ENCODE data around the gene B3GNT2. TPM values are rescaled to one million over a fixed set of nuclear protein-coding genes. Genes with fewer than 3 reads are reported as not detected.
"Not testable (repeated sequence)": the region's sequence is repeated elsewhere in the genome, so short reads cannot be mapped to it uniquely, and the experiment has no call there.

Gene B3GNT2
- total RNA-seq, 1 experiment from 2014 or later = 15.8 TPM

DNA sequence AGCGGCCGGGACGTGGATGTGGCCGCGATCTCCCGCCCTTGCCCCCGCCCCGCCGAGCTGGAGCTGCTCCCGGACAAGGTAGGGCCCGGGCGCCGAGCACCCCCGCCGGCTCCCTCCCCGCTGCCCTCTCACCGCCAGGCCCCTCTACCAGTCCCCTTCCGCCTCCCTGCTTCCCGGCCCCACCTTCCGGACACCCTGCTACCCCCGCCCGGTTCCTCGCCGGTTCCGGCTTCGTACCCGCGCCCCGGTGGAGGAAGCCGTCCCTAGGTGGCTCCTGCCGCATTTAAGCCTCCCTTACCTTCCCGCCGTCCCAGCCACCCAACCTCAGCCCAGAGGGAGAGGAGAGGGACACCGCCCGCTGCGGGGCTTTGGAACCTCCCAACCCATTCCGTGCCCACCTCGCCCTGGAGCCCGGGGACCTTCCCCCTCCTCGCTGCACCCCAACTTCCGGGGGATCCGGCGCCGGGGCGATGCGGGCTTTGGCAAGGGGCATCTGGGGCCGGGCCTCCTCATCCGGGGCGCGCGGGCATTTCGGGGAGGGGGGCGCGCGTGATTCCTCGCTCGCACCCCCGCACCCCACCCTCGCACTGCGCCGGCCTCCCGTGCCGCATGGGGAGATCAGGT is 475 bp downstream of the B3GNT2 start:
- DNase-seq = peak in 1 of 2 experiments; percentile 64
- Histone ChIP-seq H3K36me3 (no peaks in the 10 kb centered on the region), H3K27ac (peak overlapping the region; percentile 31; the same call in 1 of the 2 replicates), H3K9me3 (replicated peaks) (no peaks in the 10 kb centered on the region), H3K4me3 (peak overlapping the region; percentile 99), H3K27me3 (no peaks in the 10 kb centered on the region), H3K4me1 (no peaks in the 10 kb centered on the region)

DNA sequence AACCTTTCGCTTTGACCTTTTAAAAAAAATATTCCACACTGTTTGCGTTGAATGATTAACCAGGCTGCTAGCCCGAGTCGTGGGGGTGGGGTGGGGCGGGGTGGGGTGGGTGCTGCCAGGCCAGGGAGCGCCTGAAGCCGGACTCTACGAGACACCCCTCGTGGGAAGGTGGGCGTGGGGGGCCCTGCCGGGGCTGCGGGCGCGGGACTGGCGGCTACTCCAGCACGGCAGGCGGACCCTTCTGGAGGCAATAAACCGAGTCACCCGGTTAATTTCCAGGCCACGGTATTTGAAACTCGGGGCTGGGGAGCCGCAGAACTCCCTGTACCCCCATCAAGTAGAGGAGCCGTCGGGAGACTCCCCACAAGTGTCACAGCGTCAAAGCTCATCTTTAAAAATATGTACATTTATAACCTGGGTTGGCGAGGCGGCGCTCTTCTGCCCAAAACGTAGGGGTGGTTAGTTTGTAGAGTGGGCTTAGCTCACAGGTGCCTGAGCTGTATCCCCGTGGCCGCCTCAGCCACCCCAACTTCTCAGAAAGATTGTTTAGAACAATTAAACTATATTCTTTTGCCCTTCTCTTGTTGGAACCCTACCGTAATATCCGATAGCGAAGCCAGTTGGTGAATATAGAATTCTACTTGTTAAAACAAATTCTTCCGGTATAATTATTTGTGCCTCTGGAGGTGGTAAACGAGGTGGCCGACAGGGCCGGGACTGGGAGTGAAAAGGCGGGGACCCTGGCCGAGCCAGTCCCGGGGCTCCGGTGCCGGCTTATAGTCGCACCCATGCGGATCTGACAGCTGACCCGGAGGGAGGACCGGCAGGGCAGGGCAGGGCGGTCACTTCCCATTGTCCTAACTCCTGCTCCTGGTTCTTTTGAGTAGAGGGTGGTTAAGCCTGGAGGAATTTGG is 1.4 kb downstream of the B3GNT2 start:
- Histone ChIP-seq H3K27me3 (no peaks in the 10 kb centered on the region), H3K4me1 (no peaks in the 10 kb centered on the region), H3K36me3 (no peaks in the 10 kb centered on the region), H3K27ac (no peak overlapping the region), H3K4me3 (peak overlapping the region; percentile 99), H3K9me3 (replicated peaks) (no peaks in the 10 kb centered on the region)
- peak; percentile 39 to 46 for DNase-seq

DNA sequence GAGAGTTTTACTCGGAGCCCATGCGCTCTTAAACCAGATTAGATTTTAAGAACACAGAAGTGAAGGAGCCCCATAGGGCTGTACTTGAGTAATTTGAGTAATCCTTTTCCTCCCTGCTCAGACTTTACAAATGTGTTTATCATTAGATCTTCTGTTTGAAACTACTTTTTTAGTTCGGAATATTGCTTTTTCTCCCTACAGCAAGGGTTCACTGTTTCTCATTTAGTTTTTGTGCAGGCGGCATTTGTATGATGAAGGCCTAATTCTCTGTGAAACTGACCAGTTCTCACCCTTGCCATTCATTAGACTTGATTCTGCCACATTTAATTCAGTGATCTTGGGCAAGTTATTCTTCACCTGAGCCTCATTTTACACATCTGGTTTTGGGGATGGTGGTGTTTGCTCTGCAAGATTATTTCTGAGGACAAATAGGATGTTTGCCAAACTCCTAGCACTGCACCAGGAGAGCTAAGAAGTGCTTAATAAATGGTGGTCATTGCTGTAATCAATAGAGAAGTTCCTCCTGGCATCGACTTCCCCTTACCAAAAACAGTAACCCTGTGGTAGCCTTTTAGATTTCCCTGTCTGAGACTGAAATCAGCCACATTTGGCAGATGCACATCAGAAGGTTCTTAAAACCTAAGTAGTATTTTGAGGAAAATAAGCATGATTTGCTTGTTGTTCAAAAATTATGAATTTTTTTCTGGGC is 2.2 kb downstream of the B3GNT2 start:
- no peak for DNase-seq
- H3K9me3 ChIP-seq (replicated peaks) = no peaks in the 10 kb centered on the region
- no peak overlapping the region for H3K27ac ChIP-seq
- no peaks in the 10 kb centered on the region for H3K27me3 ChIP-seq
- H3K4me3 ChIP-seq = peak overlapping the region; percentile 99
- H3K36me3 ChIP-seq = no peaks in the 10 kb centered on the region
- H3K4me1 ChIP-seq = no peaks in the 10 kb centered on the region

DNA sequence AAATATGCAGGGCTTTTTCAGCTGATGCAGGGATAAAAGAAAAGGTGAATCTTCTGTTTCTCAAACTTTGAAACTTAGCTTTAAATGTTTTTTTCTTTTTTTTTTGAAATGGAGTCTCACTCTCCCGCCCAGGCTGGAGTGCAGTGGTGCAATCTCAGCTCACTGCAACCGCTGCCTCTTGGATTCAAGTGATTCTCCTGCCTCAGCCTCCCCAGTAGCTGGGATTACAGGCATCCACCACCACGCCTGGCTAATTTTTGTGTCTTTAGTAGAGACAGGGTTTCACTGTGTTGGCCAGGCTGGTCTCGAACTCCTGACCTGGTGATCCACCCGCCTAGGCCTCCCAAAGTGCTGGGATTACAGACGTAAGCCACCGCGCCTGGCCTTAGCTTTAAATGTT is 2.9 kb downstream of the B3GNT2 start:
- H3K36me3 ChIP-seq; DNase-seq; H3K27me3 ChIP-seq; H3K27ac ChIP-seq; H3K4me1 ChIP-seq; H3K4me3 ChIP-seq; H3K9me3 ChIP-seq (replicated peaks): not testable (repeated sequence)

DNA sequence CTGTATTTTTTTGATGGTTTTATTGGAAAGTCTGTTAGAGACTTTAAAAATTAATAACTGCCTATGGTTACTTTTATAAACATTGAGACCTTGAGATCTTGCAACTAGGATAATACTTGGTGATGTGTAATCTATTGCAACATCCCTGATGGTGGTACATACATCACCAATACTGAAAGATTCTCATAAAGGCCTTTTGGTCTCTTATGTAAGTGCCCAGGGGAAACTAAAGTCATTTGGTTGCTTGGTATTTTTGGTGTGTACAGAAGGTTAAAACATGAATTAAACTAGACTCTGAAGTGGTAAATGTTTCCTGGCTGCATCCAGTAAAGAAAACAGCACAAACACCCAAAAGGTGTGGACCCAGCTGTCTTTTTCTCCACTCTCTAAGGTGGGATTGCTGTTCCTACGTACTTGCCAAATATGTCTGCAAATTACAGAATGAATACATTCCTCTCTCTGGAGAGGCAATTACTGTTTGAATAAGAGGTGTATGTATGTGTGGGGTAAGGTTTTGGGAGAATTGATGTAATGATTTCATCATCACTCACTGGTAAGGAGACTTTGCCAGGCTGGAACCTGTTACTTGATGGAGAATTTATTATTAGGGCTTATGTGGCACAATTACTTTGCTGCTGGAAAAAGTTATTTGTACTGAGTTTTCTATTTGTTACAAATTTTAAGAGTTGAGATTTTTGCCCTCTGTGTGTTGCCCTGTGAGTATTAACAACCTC is 3.6 kb downstream of the B3GNT2 start:
- Histone ChIP-seq H3K9me3 (replicated peaks) (no peaks in the 10 kb centered on the region), H3K27me3 (no peaks in the 10 kb centered on the region), H3K4me1 (no peaks in the 10 kb centered on the region), H3K4me3 (no peak overlapping the region), H3K27ac (no peak overlapping the region), H3K36me3 (no peaks in the 10 kb centered on the region)
- no peak for DNase-seq

DNA sequence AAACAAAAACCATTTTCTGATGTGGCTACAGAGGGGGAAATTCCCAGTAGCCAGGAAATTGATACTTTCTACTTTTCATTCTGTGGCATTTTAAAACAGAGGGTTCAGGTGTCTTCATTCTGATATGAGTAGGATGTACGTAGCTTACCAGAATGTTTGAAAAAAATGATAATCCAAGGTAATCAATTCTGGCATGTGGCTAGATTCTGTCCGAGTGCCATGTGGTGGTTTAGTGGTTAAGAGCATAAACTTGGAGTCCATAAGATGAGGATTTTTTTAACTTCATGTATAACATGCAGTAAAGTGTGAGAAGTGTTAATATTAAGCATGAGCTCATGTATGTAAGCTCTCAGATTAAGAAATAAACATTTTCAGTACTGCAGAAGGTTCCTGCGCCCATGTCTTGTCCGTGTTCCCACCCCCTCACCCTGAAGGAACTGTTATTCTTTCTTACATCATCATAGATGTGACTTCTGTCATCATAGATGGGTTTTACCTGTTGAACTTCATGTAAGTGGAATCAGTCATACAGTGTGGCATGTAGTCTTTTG is 4.5 kb downstream of the B3GNT2 start:
- Histone ChIP-seq H3K36me3 (no peaks in the 10 kb centered on the region), H3K27ac (no peak overlapping the region), H3K9me3 (replicated peaks) (no peaks in the 10 kb centered on the region), H3K27me3 (no peaks in the 10 kb centered on the region), H3K4me1 (no peaks in the 10 kb centered on the region), H3K4me3 (no peak overlapping the region)
- no peak for DNase-seq

DNA sequence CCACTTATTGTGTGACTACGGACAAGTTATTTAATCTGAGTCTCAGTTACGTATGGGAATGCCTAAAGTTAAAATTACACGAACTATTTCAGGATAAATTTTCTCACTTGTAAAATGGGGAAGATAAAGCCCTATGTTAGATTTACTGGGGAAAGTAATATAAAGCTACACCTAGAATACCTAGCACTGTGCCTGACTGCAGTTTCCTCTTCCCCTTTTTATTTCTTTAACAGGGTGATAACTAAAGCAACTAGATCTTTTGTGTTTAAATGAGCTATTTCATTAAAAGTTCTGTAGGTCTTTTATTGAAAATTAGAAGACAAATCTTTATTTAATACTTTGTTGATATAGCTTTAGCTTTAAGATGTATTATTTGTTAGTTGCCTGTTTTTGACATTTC is 5.0 kb downstream of the B3GNT2 start:
- H3K4me1 ChIP-seq = no peaks in the 10 kb centered on the region
- H3K36me3 ChIP-seq = no peaks in the 10 kb centered on the region
- no peak for DNase-seq
- no peak overlapping the region for H3K4me3 ChIP-seq
- H3K27me3 ChIP-seq = no peaks in the 10 kb centered on the region
- no peaks in the 10 kb centered on the region for H3K9me3 ChIP-seq (replicated peaks)
- H3K27ac ChIP-seq = no peak overlapping the region

DNA sequence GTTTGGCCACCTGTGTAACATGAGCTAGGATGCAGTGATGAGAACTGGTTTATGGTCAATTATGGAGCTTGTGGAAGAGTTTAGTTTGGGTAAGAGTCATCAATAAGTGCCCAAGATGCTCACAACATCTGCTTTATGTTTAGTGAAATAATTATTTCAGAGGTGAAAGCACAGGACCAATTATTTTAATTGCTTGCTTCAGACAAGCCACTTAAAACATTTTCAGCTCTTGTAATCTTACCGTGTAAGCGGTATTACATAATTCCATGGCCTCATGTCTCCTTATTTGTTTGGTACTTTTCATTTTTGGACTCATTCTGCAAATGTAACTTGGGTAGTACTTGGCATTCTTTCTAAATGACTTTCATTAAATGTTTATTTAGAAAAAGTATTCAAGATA is 5.4 kb downstream of the B3GNT2 start:
- H3K4me1 ChIP-seq = no peaks in the 10 kb centered on the region
- DNase-seq = no peak
- H3K36me3 ChIP-seq = no peaks in the 10 kb centered on the region
- H3K27me3 ChIP-seq = no peaks in the 10 kb centered on the region
- H3K4me3 ChIP-seq = no peak overlapping the region
- no peak overlapping the region for H3K27ac ChIP-seq
- H3K9me3 ChIP-seq (replicated peaks) = no peaks in the 10 kb centered on the region

DNA sequence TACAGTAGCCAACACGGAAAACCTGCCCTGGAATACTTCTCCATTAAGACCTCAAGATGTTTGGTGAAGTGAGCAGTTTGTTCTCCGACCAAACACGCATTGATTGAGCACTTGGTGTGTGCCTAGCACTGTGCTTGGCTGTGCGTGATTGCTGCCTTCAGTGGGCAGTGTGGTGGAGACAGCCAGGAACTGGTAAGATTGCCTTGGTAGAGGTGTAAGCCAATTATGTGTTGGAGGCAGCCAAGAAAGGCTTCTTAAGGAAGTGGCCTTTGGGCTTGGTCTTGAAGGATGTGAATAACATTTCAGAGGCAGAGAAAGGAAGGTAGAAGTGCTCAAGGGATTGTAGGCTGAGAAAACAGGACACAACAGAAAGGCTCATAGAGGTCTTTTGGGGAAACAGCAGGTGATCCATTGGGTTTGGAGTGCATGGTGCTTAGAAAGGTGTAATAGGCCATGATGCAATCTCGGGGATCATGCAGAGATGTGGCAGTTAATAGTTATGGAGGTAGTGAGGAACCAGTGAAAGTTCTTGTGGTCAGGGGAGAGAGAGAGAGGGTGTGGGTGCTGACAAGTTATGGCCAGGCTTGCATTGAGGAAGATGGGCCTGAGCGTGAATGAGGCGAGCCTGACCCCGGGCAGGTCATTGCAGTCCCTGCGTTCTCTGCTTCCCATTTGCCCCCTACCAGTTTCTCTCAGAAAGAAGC is 6.3 kb downstream of the B3GNT2 start:
- DNase-seq = no peak
- no peak overlapping the region for H3K27ac ChIP-seq
- no peaks in the 10 kb centered on the region for H3K9me3 ChIP-seq (replicated peaks)
- no peaks in the 10 kb centered on the region for H3K27me3 ChIP-seq
- H3K36me3 ChIP-seq = no peaks in the 10 kb centered on the region
- no peak overlapping the region for H3K4me3 ChIP-seq
- H3K4me1 ChIP-seq = no peaks in the 10 kb centered on the region

DNA sequence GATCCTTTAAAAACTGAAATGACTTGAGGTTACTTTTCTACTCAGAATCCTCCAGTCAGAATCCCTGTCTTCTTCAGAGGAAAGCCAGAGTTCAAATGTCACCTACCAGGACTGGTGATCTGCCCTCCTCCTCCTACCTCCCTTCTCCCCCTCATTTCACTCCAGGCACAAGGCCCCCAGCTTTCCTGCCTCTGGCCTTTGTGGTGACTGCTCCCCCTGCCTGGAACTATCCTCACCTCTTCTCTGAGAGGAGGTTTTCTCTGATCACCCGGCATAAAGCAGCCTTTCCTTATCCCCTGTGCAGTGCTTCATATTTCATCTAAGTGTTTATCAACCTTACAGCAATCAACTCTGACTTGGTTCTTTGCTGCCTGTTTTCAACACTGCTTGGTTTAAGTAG is 6.8 kb downstream of the B3GNT2 start:
- no peak for DNase-seq
- no peaks in the 10 kb centered on the region for H3K9me3 ChIP-seq (replicated peaks)
- no peaks in the 10 kb centered on the region for H3K36me3 ChIP-seq
- H3K4me3 ChIP-seq = no peak overlapping the region
- H3K27me3 ChIP-seq = no peaks in the 10 kb centered on the region
- H3K27ac ChIP-seq = no peak overlapping the region
- no peaks in the 10 kb centered on the region for H3K4me1 ChIP-seq

DNA sequence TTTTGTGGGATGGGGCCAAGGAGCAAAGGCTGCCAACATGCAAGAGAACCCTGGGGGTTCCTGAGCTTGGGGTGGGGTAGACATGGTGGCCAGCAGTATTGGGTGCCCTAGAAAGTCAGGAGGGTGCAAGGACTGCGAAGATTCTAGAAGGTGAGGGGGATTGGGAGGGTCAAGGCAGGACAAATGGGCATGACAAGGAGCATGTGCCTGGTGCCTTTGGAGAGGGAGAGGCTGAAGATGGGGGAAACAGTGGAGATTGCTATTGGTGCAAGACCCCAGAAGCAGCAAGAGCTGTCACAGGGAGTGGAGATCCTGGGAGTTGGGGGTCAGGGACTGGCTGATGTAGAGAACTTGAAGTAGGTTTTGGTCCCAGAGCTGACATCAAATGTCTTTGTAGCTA is 7.5 kb downstream of the B3GNT2 start:
- Histone ChIP-seq H3K4me1 (no peaks in the 10 kb centered on the region), H3K27me3 (no peaks in the 10 kb centered on the region), H3K36me3 (no peaks in the 10 kb centered on the region), H3K4me3 (no peak overlapping the region), H3K9me3 (replicated peaks) (no peaks in the 10 kb centered on the region), H3K27ac (no peak overlapping the region)
- DNase-seq = no peak

DNA sequence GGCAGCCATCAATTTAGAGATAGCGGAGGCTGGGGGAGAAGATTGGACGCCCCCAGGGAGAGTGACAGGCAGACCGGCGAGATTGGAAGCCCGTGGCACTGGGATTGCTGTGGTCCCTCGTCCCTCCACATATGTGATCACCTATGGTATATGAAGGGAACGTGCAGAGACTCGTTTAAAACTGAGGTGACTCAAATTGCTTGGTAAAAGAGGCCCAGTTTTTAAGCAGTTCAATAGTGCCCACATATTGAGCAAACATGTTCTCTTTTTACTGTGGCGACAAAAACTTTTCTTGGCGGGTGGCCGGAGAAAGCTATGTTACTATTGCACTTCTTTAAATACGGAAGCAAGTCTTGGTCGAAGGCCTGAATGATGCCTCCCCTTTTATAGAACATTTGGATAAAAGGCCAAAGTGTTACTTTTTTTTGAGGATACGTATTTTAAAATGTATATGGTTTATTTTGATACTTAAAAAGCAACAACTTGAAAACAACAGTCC is 9.1 kb downstream of the B3GNT2 start:
- Histone ChIP-seq H3K27ac (no peak overlapping the region), H3K36me3 (no peaks in the 10 kb centered on the region), H3K4me3 (no peak overlapping the region), H3K27me3 (no peaks in the 10 kb centered on the region), H3K9me3 (replicated peaks) (no peaks in the 10 kb centered on the region), H3K4me1 (no peaks in the 10 kb centered on the region)
- no peak for DNase-seq

DNA sequence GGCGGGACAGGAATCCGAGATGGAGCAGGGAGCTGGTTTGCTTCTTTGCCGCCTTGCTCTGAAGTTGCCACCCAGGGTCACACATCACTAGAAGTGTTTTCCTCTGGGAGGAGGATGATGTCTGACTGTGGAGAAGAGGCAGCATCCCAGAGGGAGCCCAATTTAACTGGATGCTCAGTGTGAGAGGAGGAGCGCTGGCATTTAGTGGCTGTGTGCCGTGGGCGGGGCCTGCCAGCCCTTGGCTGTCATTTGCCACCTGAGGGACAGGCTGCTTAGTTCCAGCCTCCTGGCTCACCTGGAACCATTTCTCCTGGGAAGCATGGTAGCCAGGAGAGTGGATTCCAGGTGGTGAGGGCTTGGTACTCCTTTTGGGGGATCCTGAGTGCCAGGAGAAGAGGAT is 9.6 kb downstream of the B3GNT2 start:
- H3K9me3 ChIP-seq (replicated peaks) = no peaks in the 10 kb centered on the region
- no peaks in the 10 kb centered on the region for H3K36me3 ChIP-seq
- no peak overlapping the region for H3K27ac ChIP-seq
- no peak for DNase-seq
- H3K4me1 ChIP-seq = no peaks in the 10 kb centered on the region
- no peaks in the 10 kb centered on the region for H3K27me3 ChIP-seq
- no peak overlapping the region for H3K4me3 ChIP-seq

DNA sequence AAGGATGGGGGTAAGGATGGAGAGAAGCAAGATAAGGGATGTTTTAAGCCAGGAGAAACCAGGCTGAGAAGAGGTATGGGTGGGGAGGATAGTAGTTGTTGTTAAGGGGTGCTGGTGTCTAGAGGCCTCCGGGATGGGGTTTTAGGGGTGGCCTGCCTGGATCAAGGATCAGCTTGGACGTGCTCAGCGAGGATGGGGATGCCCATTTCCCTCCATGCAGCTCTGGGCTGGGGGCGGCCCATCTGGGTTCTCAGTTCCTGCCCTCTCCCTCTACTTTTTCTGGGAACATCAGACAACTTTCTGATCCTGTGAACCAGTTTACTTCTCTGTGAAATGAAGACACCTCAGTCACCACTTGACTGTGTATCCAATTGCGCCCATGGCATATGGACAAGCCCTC is 10.1 kb downstream of the B3GNT2 start:
- no peak for DNase-seq
- Histone ChIP-seq H3K4me1 (no peaks in the 10 kb centered on the region), H3K27me3 (no peaks in the 10 kb centered on the region), H3K36me3 (no peaks in the 10 kb centered on the region), H3K27ac (no peak overlapping the region), H3K9me3 (replicated peaks) (no peaks in the 10 kb centered on the region), H3K4me3 (no peak overlapping the region)
